ENCODE measurements around the gene RAPGEF2.

RAPGEF2 gene

GRCh38 chr4:159282944-159283343, 180.1 kb downstream of the RAPGEF2 start:
- no peak for DNase-seq

- peak in 1 of 2 donors; percentile 38 for DNase-seq
These were observed 180.8 kb downstream of the RAPGEF2 start for GRCh38 chr4:159283696-159284095.

DNA sequence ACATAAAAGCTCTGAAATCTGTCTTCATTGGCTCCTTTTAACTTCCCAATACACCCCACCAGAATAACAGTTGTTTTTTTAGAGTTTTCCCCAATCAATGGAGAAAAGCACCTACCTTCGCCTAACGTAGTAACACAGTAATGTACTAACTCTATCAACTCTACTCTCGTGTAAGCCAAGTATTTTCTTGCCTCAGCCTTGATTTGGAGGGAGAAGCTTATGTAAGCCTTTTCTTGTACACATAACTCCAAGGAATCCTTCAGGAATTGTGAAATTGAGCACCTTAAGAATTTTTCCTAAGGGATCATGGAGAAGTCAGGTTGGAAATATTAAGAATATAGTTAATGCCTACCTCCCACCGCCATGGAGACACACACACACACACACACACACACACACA, 181.2 kb downstream of the RAPGEF2 start:
- no peak for DNase-seq

- no peak for DNase-seq
These were observed 181.9 kb downstream of the RAPGEF2 start for GRCh38 chr4:159284733-159285132.

- no peak for DNase-seq
These were observed 184.9 kb downstream of the RAPGEF2 start for GRCh38 chr4:159287767-159288166.

GRCh38 chr4:159289682-159290081, 186.8 kb downstream of the RAPGEF2 start:
- DNase-seq = no peak

- DNase-seq = no peak
These were observed 187.6 kb downstream of the RAPGEF2 start for GRCh38 chr4:159290321-159291030.

GRCh38 chr4:159291176-159291575, 188.3 kb downstream of the RAPGEF2 start:
- DNase-seq = peak in 1 of 2 donors; percentile 38

DNA sequence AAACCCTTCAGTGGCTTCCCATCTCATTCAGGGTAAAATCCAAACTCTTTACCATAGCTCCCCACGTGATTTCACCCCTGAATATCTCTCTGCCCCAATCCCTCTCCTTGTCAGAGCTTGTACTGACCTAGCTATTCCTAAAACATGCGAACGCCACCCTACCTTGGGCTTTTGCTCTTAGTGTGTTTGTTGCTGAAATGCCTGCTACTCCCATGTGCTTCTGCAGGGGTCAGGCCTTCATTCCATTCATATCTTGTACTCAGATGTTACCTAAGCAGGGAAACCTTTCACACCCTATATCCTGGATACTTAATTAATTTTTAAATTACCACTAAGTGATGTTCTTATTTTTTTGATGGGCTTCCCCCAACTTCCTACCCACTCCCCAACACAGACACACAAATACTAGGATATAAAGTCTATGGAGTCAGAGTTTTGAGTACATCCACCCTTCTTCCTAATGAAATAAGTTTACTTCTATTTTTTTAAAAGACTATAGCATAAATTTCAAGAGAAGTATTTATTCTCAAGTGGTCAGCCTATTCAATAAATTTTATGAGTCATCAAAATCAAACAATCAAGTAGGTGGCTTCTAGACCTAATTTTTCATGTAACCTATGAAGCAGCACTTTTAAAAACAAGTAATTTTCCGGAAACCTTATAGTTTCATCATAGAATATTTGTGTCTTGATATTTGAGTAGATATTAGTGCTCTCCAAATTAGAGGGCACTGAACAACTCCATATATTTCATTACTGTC, 189.4 kb downstream of the RAPGEF2 start:
- no peak for DNase-seq

- peak in 1 of 2 donors; percentile 42 for DNase-seq
These were observed 191.1 kb downstream of the RAPGEF2 start for GRCh38 chr4:159293811-159294515.

GRCh38 chr4:159296061-159296460, 193.2 kb downstream of the RAPGEF2 start:
- DNase-seq = no peak

DNA sequence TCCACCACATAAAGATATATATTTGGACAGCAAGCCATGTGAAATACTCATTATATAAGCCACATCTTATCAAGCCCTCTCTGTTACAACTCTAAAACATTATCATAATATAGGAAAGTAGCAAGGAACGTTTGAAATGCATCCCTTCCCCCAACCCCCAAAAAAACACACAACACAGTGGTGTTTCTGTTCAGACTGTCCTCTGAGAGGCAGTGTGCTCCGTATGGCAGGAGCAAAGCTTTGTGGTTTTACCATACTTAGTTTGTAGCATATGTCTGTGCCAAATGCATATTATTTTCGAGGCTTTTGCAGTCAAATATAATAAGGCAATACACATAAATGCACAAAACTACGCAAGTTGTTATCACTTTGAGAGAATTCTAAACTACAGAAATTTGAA, 194.2 kb downstream of the RAPGEF2 start:
- no peak for DNase-seq

GRCh38 chr4:159298502-159298901, 195.6 kb downstream of the RAPGEF2 start:
- no peak for DNase-seq

GRCh38 chr4:159303435-159303834, 200.6 kb downstream of the RAPGEF2 start:
- no peak for DNase-seq

- no peak for DNase-seq
These were observed 202.2 kb downstream of the RAPGEF2 start for GRCh38 chr4:159305129-159305528.

DNA sequence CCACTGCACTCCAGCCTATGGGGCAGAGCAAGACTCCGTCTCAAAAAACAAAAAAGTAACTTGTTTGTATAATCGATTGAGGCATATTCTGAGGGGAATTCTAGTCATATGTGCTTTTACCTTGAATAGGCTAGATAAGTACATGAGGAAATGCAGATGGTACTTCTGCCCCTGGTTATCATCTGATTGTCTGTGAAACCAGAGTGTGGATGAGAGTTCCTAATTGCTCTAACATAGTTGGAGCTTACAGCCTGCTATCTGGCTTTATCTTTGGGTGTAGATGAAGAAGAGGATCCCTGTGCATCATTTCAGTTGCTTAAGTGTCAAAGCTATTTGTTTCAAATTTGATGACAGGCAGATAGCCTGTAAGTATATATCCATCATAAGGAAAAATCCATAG, 205.1 kb downstream of the RAPGEF2 start:
- no peak for DNase-seq

DNA sequence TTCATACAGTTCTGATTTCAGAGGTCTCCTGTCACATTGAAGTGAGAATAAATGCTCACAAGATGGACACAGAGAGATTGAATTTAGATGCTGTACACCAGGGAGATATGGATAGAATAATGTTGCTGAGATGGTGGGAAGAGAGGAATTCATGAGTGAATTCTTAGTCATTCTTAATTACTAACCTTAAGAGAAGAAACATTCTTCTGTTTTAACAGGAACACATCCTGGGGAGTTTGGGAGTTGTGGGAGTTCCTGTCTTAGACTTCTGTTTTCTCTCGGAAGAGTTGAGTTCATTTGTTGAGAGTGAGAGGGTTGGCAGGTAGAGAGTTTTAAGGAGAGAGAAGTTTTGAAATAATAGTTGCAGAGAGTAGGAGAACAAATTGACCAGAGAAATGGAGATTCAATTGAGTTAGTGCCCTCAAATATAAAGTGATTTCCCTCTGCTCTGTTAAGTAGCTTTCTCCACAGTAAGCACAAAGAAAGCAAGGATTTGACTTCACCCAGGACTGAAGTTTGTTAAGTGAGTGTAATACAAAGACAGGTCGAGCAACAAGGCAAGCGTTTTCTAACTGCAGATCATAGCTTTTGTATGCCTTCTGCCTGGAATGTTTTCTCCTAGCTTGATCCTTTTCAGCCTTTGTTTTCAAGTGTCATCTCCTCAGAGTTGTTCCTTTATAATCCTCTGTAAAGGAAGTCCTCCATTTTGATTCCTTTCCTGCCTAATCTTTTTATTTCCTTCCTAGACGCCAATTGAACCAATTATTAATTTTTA, 205.9 kb downstream of the RAPGEF2 start:
- peak in 1 of 2 donors; percentile 1 for DNase-seq

DNA sequence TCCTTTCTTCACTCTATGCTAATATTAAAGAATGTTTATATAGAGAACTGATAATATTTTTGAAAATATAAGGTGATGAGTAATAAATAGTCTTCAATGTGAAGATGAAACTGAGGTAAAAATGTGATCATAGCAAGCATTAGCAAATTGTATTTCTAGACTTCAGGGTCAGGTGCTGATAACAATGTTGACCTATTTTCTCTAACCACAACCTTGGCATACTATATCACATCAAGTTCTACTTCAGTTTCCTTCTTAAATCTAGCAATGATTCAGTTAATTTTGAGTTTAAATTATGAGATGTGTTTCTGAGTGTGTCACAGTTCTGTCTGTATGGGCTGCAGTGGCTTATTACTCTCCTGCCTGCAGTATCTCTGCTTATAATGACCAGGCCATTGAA, 209.4 kb downstream of the RAPGEF2 start:
- DNase-seq = no peak

GRCh38 chr4:159315879-159316278, 213.0 kb downstream of the RAPGEF2 start:
- DNase-seq = peak in 1 of 2 donors; percentile 14

DNA sequence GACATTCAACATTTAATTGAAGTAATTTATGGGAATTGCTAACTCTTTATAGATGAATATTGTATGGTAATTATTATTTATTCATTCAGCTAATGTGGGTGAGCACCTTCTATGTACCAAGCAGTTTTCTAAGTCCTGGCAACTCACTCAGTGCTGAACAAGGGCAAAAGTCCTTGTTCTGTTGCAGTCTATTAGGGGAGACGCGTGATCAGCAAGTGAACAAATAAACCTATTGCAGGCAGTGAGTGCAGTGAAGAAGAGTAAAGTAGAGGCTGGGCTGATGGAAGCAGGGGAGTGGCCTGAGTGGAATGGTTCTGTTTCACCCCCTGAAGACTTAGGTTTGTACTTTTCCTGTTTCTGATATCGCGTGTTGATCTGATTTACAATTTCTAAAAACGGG, 214.3 kb downstream of the RAPGEF2 start:
- no peak for DNase-seq

GRCh38 chr4:159319027-159319426, 216.1 kb downstream of the RAPGEF2 start:
- DNase-seq = no peak

- DNase-seq = no peak
These were observed 223.6 kb downstream of the RAPGEF2 start for GRCh38 chr4:159326480-159326879.

DNA sequence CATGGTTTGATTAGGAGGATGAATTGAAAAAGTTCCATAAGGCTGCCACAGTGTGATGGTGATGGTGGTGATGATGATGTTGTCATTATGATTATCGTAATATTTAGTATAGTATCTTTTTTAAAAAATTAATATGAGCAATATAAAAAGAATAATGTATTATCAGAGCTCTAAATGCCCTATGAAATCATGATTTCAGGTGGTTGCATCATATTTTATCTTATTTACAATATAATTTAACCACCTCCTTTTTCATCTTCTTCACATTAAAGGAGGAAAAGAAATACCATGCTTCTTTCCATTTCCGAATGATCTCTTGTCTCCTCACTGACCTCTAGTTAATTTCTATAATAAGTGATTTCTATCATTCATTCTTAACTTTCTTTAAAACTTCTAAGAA, 225.9 kb downstream of the RAPGEF2 start:
- DNase-seq = no peak
